Measurements from ENCODE around the gene PRKAR2A. TPM values are rescaled to one million over a fixed set of nuclear protein-coding genes. Genes with fewer than 3 reads are reported as not detected.
"Not testable (repeated sequence)": the region's sequence is repeated elsewhere in the genome, so short reads cannot be mapped to it uniquely, and the experiment has no call there.

The PRKAR2A gene
- total RNA-seq, 6 experiments from 2014 or later = 60.6 to 72.7 (median 68.2) TPM

DNA sequence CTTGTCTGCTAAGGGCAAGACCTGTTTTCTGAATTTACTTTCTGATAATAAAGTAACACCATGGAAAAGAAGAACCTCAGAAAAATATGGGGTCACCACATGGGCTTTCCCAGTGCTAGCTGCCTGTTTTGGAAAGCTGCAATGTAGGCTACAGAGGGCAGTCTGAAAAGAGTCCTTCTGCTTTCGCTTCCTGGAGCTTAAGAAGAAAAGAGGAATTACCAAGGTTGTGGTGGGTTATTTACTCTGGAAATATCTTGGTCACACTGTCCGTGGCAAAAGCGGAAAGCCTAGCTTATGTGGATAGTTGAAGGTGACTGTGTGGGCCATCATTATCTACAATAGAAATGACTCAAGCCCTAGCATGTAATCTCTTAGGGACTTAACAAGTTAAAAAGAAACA is 98.9 kb downstream of the PRKAR2A start:
- TF ChIP-seq, protein P1, sequence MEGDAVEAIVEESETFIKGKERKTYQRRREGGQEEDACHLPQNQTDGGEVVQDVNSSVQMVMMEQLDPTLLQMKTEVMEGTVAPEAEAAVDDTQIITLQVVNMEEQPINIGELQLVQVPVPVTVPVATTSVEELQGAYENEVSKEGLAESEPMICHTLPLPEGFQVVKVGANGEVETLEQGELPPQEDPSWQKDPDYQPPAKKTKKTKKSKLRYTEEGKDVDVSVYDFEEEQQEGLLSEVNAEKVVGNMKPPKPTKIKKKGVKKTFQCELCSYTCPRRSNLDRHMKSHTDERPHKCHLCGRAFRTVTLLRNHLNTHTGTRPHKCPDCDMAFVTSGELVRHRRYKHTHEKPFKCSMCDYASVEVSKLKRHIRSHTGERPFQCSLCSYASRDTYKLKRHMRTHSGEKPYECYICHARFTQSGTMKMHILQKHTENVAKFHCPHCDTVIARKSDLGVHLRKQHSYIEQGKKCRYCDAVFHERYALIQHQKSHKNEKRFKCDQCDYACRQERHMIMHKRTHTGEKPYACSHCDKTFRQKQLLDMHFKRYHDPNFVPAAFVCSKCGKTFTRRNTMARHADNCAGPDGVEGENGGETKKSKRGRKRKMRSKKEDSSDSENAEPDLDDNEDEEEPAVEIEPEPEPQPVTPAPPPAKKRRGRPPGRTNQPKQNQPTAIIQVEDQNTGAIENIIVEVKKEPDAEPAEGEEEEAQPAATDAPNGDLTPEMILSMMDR (IDR thresholded peaks at IDR 0.05) = no peak
- no peak overlapping the region for H3K27ac Mint-ChIP-seq
- H3K36me3 Mint-ChIP-seq (ENCODE audit: low read depth) = peaks cover 16% of the 10 kb centered on the region
- no peak overlapping the region for H3K4me3 Mint-ChIP-seq
- DNase-seq = no peak
- H3K9me3 Mint-ChIP-seq = no peaks in the 10 kb centered on the region
- no peaks in the 10 kb centered on the region for H3K4me1 Mint-ChIP-seq (ENCODE audit: low read depth)
- H3K27me3 Mint-ChIP-seq (ENCODE audit: insufficient read depth) = no peaks in the 10 kb centered on the region

- TF ChIP-seq, protein P1 (IDR thresholded peaks at IDR 0.05) = no peak
- Mint-ChIP-seq H3K27me3 (ENCODE audit: insufficient read depth) (no peaks in the 10 kb centered on the region), H3K27ac (no peak overlapping the region), H3K4me1 (ENCODE audit: low read depth) (no peaks in the 10 kb centered on the region), H3K4me3 (no peak overlapping the region), H3K9me3 (no peaks in the 10 kb centered on the region), H3K36me3 (ENCODE audit: low read depth) (peaks cover 16% of the 10 kb centered on the region)
- DNase-seq = no peak
These were observed 100.0 kb downstream of the PRKAR2A start for GRCh38 chr3:48747706-48748105.

GRCh38 chr3:48747015-48747615 is 100.6 kb downstream of the PRKAR2A start:
- Mint-ChIP-seq H3K27ac (no peak overlapping the region), H3K27me3 (ENCODE audit: insufficient read depth) (no peaks in the 10 kb centered on the region), H3K36me3 (ENCODE audit: low read depth) (peaks cover 16% of the 10 kb centered on the region), H3K4me3 (no peak overlapping the region), H3K9me3 (no peaks in the 10 kb centered on the region), H3K4me1 (ENCODE audit: low read depth) (peaks cover 4% of the 10 kb centered on the region; the same call in 1 of the 2 replicates)
- TF ChIP-seq, protein P1 (IDR thresholded peaks at IDR 0.05) = no peak
- DNase-seq = no peak

DNA sequence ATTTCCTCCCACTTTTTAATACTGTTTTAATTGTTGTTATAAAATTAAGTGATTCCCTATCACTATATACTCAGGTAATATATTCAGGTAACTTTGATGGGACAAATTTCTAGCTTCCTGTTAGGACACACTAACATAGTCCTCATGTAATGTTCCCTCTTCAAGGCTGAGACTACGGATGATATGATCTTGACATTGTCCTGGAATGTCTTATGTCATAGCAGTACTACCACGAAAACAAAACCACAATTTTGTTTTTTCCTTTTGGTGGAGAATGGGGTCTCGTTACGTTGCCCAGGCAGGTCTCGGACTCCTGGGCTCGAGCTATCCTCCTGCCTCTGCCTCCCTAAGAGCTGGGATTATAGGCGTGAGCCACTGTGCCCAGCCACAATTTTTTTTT is 103.9 kb downstream of the PRKAR2A start:
- no peak for DNase-seq
- Mint-ChIP-seq H3K4me1 (ENCODE audit: low read depth) (peaks cover 14% of the 10 kb centered on the region; the same call in 1 of the 2 replicates), H3K4me3 (no peak overlapping the region), H3K9me3 (no peaks in the 10 kb centered on the region), H3K27me3 (ENCODE audit: insufficient read depth) (no peaks in the 10 kb centered on the region), H3K27ac (no peak overlapping the region), H3K36me3 (ENCODE audit: low read depth) (peaks cover 12% of the 10 kb centered on the region)
- TF ChIP-seq, protein P1 (IDR thresholded peaks at IDR 0.05) = no peak

DNA sequence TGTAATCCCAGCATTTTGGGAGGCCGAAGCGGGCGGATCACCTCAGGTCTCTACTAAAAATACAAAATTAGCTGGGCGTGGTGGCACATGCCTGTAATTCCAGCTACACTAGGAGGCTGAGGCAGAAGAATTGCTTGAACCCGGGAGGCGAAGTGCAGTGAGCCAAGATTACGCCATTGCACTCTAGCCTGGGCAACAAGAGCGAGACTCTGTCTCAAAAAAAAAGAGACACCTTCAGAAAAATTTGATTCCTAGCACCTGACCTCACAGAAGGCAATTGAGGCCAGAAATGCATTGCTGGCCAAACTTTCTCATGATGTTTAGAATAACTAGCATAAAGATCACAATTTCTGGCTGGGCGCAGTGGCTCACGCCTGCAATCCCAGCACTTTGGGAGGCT is 106.4 kb downstream of the PRKAR2A start:
- not testable (repeated sequence) for H3K4me3 Mint-ChIP-seq

DNA sequence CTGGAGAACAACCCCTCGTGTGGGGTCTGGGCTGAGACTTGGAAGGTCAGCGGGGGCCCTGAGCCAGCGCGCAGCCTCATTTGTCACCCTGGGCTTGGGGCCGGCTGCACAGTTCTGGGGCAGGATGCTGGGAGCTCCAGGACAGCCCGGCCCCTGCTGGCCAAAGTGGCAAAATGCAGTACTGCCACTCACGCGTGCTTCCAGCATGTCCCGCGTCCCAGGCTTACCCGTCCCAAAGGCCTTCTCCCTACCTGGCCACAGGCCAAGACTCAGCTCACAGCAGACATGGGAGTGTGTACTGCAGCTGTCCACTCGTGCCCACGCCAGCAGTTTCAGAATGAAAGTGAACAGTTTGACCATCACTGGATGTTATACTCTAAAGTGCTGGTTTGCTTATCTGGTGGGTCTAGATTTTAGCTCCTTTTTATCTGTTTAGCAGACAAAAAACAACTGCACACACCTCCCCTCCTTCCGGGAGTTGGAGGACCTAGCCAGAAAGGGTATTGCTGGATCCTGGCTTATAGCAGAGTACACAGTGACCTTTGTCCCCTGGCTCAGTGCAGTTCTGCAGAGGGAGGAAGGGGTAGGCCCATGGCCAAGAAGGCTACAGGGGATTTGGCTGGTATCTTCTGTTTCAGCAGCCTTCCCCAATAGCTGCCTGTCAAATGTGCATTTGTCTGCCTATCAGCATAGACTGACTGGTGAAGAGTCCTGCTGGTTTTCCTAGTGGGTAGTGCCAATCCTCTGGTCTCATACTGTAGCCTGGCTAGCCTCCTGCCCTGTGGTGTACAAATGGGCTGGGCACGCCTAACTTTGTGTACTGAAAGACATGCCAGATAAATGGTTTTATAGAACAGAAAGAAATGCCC is 107.5 kb downstream of the PRKAR2A start:
- Mint-ChIP-seq H3K27me3 (ENCODE audit: insufficient read depth) (no peaks in the 10 kb centered on the region; the same call in 1 of the 2 replicates), H3K36me3 (ENCODE audit: low read depth) (no peaks in the 10 kb centered on the region; the same call in 1 of the 2 replicates), H3K27ac (peak overlapping the region; percentile 3; the same call in 1 of the 2 replicates), H3K4me1 (ENCODE audit: low read depth) (peaks cover 22% of the 10 kb centered on the region), H3K4me3 (peak overlapping the region; percentile 34; the same call in 1 of the 2 replicates), H3K9me3 (no peaks in the 10 kb centered on the region)
- peak; percentile 80 for DNase-seq
- TF ChIP-seq, protein P1 (IDR thresholded peaks at IDR 0.05) = peak; percentile 95

More for the DNA sequence above, 106.4 kb downstream of the PRKAR2A start:
- not testable (repeated sequence) for H3K9me3 Mint-ChIP-seq; H3K27me3 Mint-ChIP-seq (ENCODE audit: insufficient read depth); H3K36me3 Mint-ChIP-seq (ENCODE audit: low read depth); DNase-seq
- H3K4me1 Mint-ChIP-seq (ENCODE audit: low read depth) = peaks cover 14% of the 10 kb centered on the region; the same call in 1 of the 2 replicates
- H3K27ac Mint-ChIP-seq = 0 out of 2 replicates have a peak overlapping the region, but pooled peaks have one; percentile 9

All from HFFc6 (cell line).